GM18505 (cell line): ENCODE results near the gene NOL3.

Experiments used
- ATAC-seq: cut with Tn5 transposase; IDR thresholded peaks from one replicate; pipeline ENCODE4 v1.9.1; 2021; ENCODE audit not compliant: unreplicated experiment
- POLR2A ChIP-seq: IDR thresholded peaks from 4 replicates; pipeline ENCODE4 v1.6.1; 2011; ENCODE audit warnings: borderline replicate concordance; ENCODE audit not compliant: insufficient read depth, insufficient read length; ENCODE audit errors: extremely low read depth

The NOL3 gene

GRCh38 chr16:67183627-67184452 lies 13.5 kb downstream of the NOL3 start, which contains the start of gene MATCAP1:
Gene MATCAP1, minus strand, starts transcription at chr16:67183963. Its CDS starts 3,353 bp downstream, at chr16:67180610.
- TF ChIP-seq POLR2A = peak; percentile 56
- ATAC-seq = peak; percentile 90

GRCh38 chr16:67184453-67184994 lies 14.2 kb downstream of the NOL3 start:
- no peak for TF ChIP-seq POLR2A
- peak; percentile 20 for ATAC-seq

GRCh38 chr16:67184995-67185650 lies 14.8 kb downstream of the NOL3 start:
- no peak for TF ChIP-seq POLR2A
- no peak for ATAC-seq

GRCh38 chr16:67185651-67186134 lies 15.4 kb downstream of the NOL3 start:
- no peak for ATAC-seq
- no peak for TF ChIP-seq POLR2A

- no peak for ATAC-seq
- no peak for TF ChIP-seq POLR2A
These were observed 16.2 kb downstream of the NOL3 start for GRCh38 chr16:67186550-67186950.

GRCh38 chr16:67187175-67187890 lies 17.0 kb downstream of the NOL3 start:
- TF ChIP-seq POLR2A = no peak
- ATAC-seq = no peak

GRCh38 chr16:67188323-67188722 lies 18.0 kb downstream of the NOL3 start:
- no peak for TF ChIP-seq POLR2A
- ATAC-seq = no peak

GRCh38 chr16:67188798-67189197 lies 18.5 kb downstream of the NOL3 start:
- no peak for TF ChIP-seq POLR2A
- ATAC-seq = no peak

GRCh38 chr16:67190041-67190440 lies 19.7 kb downstream of the NOL3 start, which contains the start of gene EXOC3L1:
Gene EXOC3L1, minus strand, starts transcription at chr16:67190136. Its CDS starts 460 bp downstream, at chr16:67189676.
- no peak for ATAC-seq
- no peak for TF ChIP-seq POLR2A

- no peak for ATAC-seq
- TF ChIP-seq POLR2A = no peak
These were observed 20.4 kb downstream of the NOL3 start for GRCh38 chr16:67190448-67191399.

GRCh38 chr16:67191411-67191994 lies 21.2 kb downstream of the NOL3 start:
- no peak for TF ChIP-seq POLR2A
- no peak for ATAC-seq
